RWPE2 (cell line): ENCODE results near the gene UGT2B11.

Experiments
- ATAC-seq: fragments of 200-7000 bp; cut with Tn5 transposase; 3 replicates; pipeline ENCODE4 v1.9.1; 2021; ENCODE audit warnings: low read depth
- DNase-seq: peaks from one replicate; pipeline ENCODE4 v3.0.0-alpha.2; 2020; ENCODE audit warnings: low spot score
- H3K27ac ChIP-seq: fragments of 450-650 bp; 2 replicates; pipeline ENCODE4 v1.5.1; 2017; ENCODE audit warnings: mild to moderate bottlenecking; ENCODE audit not compliant: poor library complexity, severe bottlenecking
- H3K27me3 ChIP-seq: fragments of 250-450 bp; sonication (Bioruptor Pico); 2 replicates; pipeline ENCODE4 v1.5.1; 2021; ENCODE audit warnings: mild to moderate bottlenecking, moderate library complexity; ENCODE audit not compliant: insufficient read depth, poor library complexity, severe bottlenecking
- H3K36me3 ChIP-seq: fragments of 250-450 bp; sonication (Bioruptor Pico); 2 replicates; pipeline ENCODE4 v1.5.1; 2020; ENCODE audit warnings: low read depth, mild to moderate bottlenecking, moderate library complexity
- H3K4me1 ChIP-seq: fragments of 250-450 bp; sonication (Bioruptor Pico); 2 replicates; pipeline ENCODE4 v1.5.1; 2021; ENCODE audit warnings: mild to moderate bottlenecking, moderate library complexity; ENCODE audit not compliant: insufficient read depth, poor library complexity, severe bottlenecking
- H3K4me3 ChIP-seq: fragments of 250-450 bp; sonication (Bioruptor Pico); 2 replicates; pipeline ENCODE4 v1.5.1; 2021; ENCODE audit warnings: mild to moderate bottlenecking, moderate library complexity; ENCODE audit not compliant: severe bottlenecking
- H3K9me3 ChIP-seq: fragments of 250-450 bp; sonication (Bioruptor Pico); 2 replicates; pipeline ENCODE4 v1.5.1; 2021; ENCODE audit warnings: mild to moderate bottlenecking, moderate library complexity; ENCODE audit not compliant: severe bottlenecking
- CTCF ChIP-seq: fragments of 450-650 bp; IDR thresholded peaks from one replicate; pipeline ENCODE4 v1.5.1; 2017; ENCODE audit warnings: mild to moderate bottlenecking, moderate library complexity; ENCODE audit not compliant: poor library complexity, severe bottlenecking

UGT2B11 gene

GRCh38 chr4:69154021-69154420 is 60.5 kb downstream of the UGT2B11 start:
- Histone ChIP-seq H3K4me3 (no peak overlapping the region), H3K36me3 (no peaks in the 10 kb centered on the region; the same call in 1 of the 2 replicates), H3K4me1 (no peaks in the 10 kb centered on the region), H3K27me3 (no peaks in the 10 kb centered on the region), H3K9me3 (no peaks in the 10 kb centered on the region), H3K27ac (no peak overlapping the region)
- DNase-seq, result no peak
- no peak for TF ChIP-seq CTCF
- ATAC-seq, result no peak
